Stomach (tissue), 9 donors: ENCODE measurements around the gene PKP1. TPM values are rescaled to one million over a fixed set of nuclear protein-coding genes. Genes with fewer than 3 reads are reported as not detected.

Experiments
- DNase-seq, 2 donors: peaks; one replicate each; pipeline versions ENCODE4 v3.0.0 to v3.0.0-alpha.2; 2013 to 2019
- H3K27ac ChIP-seq, 5 donors: fragments of 200-600 bp in 4 of 5; sonication (generic) in 4 of 5; one replicate each; pipeline ENCODE4 v1.5.1; 2013 to 2019; ENCODE audit warnings: mild to moderate bottlenecking in 1 of 5, moderate library complexity in 1 of 5
- H3K27me3 ChIP-seq, 3 donors: fragments of 200-600 bp; sonication (generic); one replicate each; pipeline ENCODE4 v1.5.1; 2017 to 2019; ENCODE audit warnings: mixed run types in 1 of 3
- H3K36me3 ChIP-seq, 4 donors: fragments of 200-600 bp; sonication (generic); 1 replicate in 3 of 4; 2 replicates in 1 of 4; pipeline ENCODE4 v1.5.1; 2016 to 2019
- H3K4me1 ChIP-seq, 4 donors: fragments of 200-600 bp; sonication (generic); one replicate each; pipeline ENCODE4 v1.5.1; 2016 to 2019
- H3K4me3 ChIP-seq, 4 donors: fragments of 200-600 bp; sonication (generic) in 3 of 4; one replicate each; pipeline ENCODE4 v1.5.1; 2016 to 2019; ENCODE audit warnings: mild to moderate bottlenecking in 1 of 4
- H3K9me3 ChIP-seq, 4 donors: fragments of 200-600 bp; sonication (generic); one replicate each; pipeline ENCODE4 v1.5.1; 2016 to 2019
- EP300 ChIP-seq: sonication (generic); formaldehyde crosslinking; IDR thresholded peaks from one replicate; pipeline ENCODE4 v1.6.1; 2017; ENCODE audit warnings: antibody characterized with exemption
- POLR2A ChIP-seq, 4 donors: fragments of 450-650 bp; IDR thresholded peaks; one replicate each; pipeline ENCODE4 v1.6.1; 2016; ENCODE audit warnings: antibody characterized with exemption in 4 of 4, control low read depth in 2 of 4, mild to moderate bottlenecking in 1 of 4, moderate library complexity in 1 of 4
- POLR2AphosphoS5 ChIP-seq, 3 donors: sonication (generic); formaldehyde crosslinking; IDR thresholded peaks; one replicate each; pipeline ENCODE4 v1.6.1; 2016; ENCODE audit warnings: antibody characterized with exemption in 3 of 3
- WGBS, 5 donors: extraction: QIAGEN DNeasy Blood & Tissue Kit in 3 of 5; methylation state at CpG; one replicate each; pipeline versions ENCODE4 v1.1.5 to v1.1.7; 2013 to 2018; 5-methylcytosine and 5-hydroxymethylcytosine counted together
- intact Hi-C: fragments of 100-400 bp; cut with DNase I; formaldehyde crosslinking; loops from one replicate; pipeline ENCODE4 v1.15.1; 2023; ENCODE audit warnings: low total_unique reads
- polyA plus RNA-seq, 3 donors: library from polyadenylated mRNA; stranded (reverse); fragments of 200-250 nt; gene quantifications; one replicate each; pipeline ENCODE4 v1.2.3, GENCODE V29; 2013
- total RNA-seq, 5 donors: library from RNA; depleted of rRNA; stranded (reverse); fragments of >200 nt; gene quantifications; one replicate each; pipeline versions ENCODE4 v1.1.0 to v1.2.3, GENCODE V29; 2014 to 2016
- TF ChIP-seq, protein P1 (sequence below), 7 experiments: fragments of 450-650 bp in 4 of 7; fragments of 200-600 bp in 3 of 7; sonication (generic) in 3 of 7; IDR thresholded peaks; one replicate each; pipeline ENCODE4 v1.5.1; 2016 to 2019; ENCODE audit warnings: antibody characterized with exemption in 7 of 7, control low read depth in 2 of 7, mild to moderate bottlenecking in 1 of 7
- donor health status: healthy with polysubstance abuse.
- donor health status: Bipolar disorder and iron deficiency.
- donor health status: healthy.

Gene PKP1
- total and polyA plus RNA-seq, 8 donors: under 0.01 to 42.2 (median 0.40) TPM; not detected in 2

DNA sequence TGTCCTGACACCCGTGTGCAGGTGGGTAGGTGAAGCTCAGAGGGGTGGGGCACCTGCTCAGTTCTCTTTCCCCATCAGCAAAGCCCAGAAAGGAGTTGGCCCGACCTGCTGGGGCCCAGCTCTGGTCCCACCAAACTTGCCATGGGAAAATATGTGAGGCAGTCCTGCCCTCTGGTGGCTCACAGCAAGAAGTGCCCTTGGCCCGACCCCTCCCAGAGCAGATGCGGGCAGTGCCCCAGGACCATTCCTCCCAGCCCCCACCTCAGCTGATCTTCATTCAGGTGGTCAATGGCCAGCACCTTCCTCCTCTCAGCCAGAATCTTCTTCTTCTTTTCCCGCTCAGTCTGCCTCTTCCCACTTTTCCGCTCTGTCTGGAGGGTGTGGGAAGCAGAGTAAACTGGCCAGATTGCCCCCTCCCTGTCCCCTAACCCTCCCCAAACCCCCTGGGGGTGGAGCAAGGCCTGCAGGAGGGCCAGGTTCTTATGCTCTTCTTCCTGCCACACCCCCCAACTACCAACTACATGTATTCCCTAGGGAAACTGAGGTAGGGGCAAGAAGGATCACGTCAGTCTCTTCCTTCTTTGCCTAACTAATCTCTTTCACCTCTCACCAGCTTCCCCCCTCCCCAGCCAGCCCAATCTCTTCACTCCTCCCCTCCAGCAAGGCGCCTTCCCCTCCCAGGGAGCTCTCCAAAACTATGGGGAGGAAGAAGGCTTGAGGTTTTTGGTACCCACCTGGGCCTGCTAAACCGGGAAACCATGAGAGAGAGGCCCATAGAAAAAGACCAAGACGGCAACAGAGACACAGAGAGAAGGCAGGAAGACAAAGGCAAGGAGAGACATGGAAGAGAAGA, 78.6 kb downstream of the PKP1 start:
- TF ChIP-seq EP300 (no peak), POLR2A (IDR thresholded peaks at IDR 0.05) (no peak), POLR2AphosphoS5 (IDR thresholded peaks at IDR 0.05) (no peak)
- TF ChIP-seq, protein P1, sequence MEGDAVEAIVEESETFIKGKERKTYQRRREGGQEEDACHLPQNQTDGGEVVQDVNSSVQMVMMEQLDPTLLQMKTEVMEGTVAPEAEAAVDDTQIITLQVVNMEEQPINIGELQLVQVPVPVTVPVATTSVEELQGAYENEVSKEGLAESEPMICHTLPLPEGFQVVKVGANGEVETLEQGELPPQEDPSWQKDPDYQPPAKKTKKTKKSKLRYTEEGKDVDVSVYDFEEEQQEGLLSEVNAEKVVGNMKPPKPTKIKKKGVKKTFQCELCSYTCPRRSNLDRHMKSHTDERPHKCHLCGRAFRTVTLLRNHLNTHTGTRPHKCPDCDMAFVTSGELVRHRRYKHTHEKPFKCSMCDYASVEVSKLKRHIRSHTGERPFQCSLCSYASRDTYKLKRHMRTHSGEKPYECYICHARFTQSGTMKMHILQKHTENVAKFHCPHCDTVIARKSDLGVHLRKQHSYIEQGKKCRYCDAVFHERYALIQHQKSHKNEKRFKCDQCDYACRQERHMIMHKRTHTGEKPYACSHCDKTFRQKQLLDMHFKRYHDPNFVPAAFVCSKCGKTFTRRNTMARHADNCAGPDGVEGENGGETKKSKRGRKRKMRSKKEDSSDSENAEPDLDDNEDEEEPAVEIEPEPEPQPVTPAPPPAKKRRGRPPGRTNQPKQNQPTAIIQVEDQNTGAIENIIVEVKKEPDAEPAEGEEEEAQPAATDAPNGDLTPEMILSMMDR (IDR thresholded peaks at IDR 0.05): peak in 5 of 7 experiments; percentile 54 to 81 (median 69)

DNA sequence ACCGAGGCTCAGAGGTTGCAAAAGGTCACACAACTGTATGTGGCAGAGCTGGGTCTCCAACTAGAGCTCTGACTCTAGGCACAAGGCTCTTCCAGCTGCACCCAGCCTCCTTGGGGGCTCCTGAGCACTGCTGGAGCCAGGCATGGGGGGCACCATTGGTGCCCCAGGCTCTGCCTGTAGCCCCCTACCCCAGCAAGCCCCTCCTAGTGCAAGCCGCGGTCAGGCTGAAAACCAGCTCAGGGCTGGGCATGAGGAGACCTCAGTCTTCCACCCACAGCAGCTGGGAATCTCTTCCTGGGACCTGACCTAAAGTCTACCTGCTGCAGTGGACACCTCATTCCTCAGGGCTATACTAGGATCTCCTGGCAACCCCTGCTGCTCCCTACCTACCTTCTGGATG, 79.6 kb downstream of the PKP1 start:
- no peak for DNase-seq
- intact Hi-C loops: loop anchor here (5.0 kb wide), 1 partner anchor 111 kb away; no protein-coding TSS in a partner anchor
- 86 to 93% (median 92%) methylated on average over 1 to 3 of the region's 3 CpGs for WGBS, 5 donors

More for the DNA sequence above, 78.6 kb downstream of the PKP1 start:
- 39 to 48% (median 44%) methylated on average over 10 of the region's 10 CpGs for WGBS, 5 donors
- no peaks in the 10 kb centered on the region for H3K36me3 ChIP-seq
- intact Hi-C loops: loop anchor here (5.0 kb wide), 1 partner anchor 110 kb away; no protein-coding TSS in a partner anchor
- H3K4me3 ChIP-seq: no peak overlapping the region
- no peak overlapping the region for H3K27ac ChIP-seq
- peaks cover 0 to 41% (median 0%) of the 10 kb centered on the region in 3 donors for H3K27me3 ChIP-seq
- no peaks in the 10 kb centered on the region for H3K9me3 ChIP-seq
- DNase-seq: peak in 1 of 2 donors; percentile 69
- no peaks in the 10 kb centered on the region for H3K4me1 ChIP-seq

DNA sequence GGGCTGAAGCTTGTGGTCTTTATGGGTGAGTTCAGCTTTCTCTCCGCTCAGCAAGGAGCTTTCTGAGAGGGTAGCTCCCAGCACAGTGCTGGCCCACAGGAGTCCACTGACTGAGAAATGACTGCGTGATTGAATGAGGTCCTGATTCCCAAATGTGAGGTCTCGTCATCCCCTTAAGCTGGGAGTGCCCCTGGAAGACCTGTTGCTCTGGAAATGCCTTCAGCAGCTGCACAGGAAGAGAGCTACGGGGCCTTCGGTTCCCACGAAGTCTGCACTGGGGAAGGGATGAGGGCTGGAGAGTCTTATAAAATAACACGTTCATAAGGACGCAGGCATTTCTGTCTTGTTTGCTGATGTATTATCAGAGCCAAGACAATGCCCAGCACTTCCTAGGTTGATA, 80.2 kb downstream of the PKP1 start:
- intact Hi-C loops: loop anchor here (5.0 kb wide), 1 partner anchor 111 kb away; no protein-coding TSS in a partner anchor
- Histone ChIP-seq H3K9me3 (no peaks in the 10 kb centered on the region), H3K27me3 (peaks cover 0 to 49% (median 3%) of the 10 kb centered on the region in 3 donors), H3K27ac (no peak overlapping the region), H3K36me3 (no peaks in the 10 kb centered on the region), H3K4me3 (no peak overlapping the region), H3K4me1 (no peaks in the 10 kb centered on the region)
- no peak for DNase-seq
- TF ChIP-seq POLR2AphosphoS5 (IDR thresholded peaks at IDR 0.05) (no peak), POLR2A (IDR thresholded peaks at IDR 0.05) (no peak), EP300 (no peak)
- TF ChIP-seq, protein P1 (IDR thresholded peaks at IDR 0.05): no peak
- 68 to 88% (median 72%) methylated on average over 8 of the region's 8 CpGs for WGBS, 5 donors

More for the DNA sequence above, 79.6 kb downstream of the PKP1 start:
- TF ChIP-seq EP300 (no peak), POLR2AphosphoS5 (IDR thresholded peaks at IDR 0.05) (no peak), POLR2A (IDR thresholded peaks at IDR 0.05) (no peak)
- TF ChIP-seq, protein P1 (IDR thresholded peaks at IDR 0.05): no peak
- Histone ChIP-seq H3K27me3 (peaks cover 0 to 44% (median 3%) of the 10 kb centered on the region in 3 donors), H3K9me3 (no peaks in the 10 kb centered on the region), H3K4me3 (no peak overlapping the region), H3K4me1 (no peaks in the 10 kb centered on the region), H3K36me3 (no peaks in the 10 kb centered on the region), H3K27ac (no peak overlapping the region)

DNA sequence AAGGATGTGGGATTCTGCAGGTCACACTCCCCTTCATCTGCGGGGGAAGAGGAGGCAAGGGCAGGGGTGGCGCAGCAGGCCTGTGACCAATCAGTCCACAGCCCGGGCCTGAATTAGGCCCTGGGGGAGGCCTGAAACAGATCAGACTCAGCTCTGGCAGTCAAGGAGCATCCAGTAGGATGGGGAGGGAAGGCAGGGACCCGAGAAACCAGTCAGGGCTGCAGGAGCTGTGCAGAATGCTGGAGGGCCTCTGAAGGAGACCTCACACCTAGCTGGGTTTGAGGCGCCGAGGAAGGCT, 81.5 kb downstream of the PKP1 start:
- TF ChIP-seq, protein P1 (IDR thresholded peaks at IDR 0.05): no peak
- TF ChIP-seq POLR2AphosphoS5 (IDR thresholded peaks at IDR 0.05) (no peak), EP300 (no peak), POLR2A (IDR thresholded peaks at IDR 0.05) (no peak)
- Histone ChIP-seq H3K4me1 (no peaks in the 10 kb centered on the region), H3K27me3 (peaks cover 0 to 53% (median 12%) of the 10 kb centered on the region in 3 donors), H3K4me3 (no peak overlapping the region), H3K36me3 (no peaks in the 10 kb centered on the region), H3K9me3 (no peaks in the 10 kb centered on the region), H3K27ac (no peak overlapping the region)
- WGBS, 5 donors: 68 to 89% (median 81%) methylated on average over 6 of the region's 6 CpGs
- intact Hi-C loops: loop anchor here (5.0 kb wide), 1 partner anchor 112 kb away; no protein-coding TSS in a partner anchor
- no peak for DNase-seq
